Neural progenitor cell (in vitro differentiated cells): Measurements from ENCODE around the gene HES2. TPM values are rescaled to one million over a fixed set of nuclear protein-coding genes. Genes with fewer than 3 reads are reported as not detected.
A peak's percentile ranks its signal among the peaks of the same experiment; 100 is the strongest.
"Not testable (repeated sequence)": the region's sequence is repeated elsewhere in the genome, so short reads cannot be mapped to it uniquely, and the experiment has no call there.

Experiments
- DNase-seq: peaks from one replicate; pipeline ENCODE4 v3.0.0-alpha.2; 2016; ENCODE audit warnings: low spot score
- H2AFZ ChIP-seq: fragments of 200-600 bp; sonication (generic); replicated peaks from 2 replicates; pipeline ENCODE4 v1.6.1; 2016; ENCODE audit warnings: antibody characterized with exemption
- H3F3A ChIP-seq: fragments of 200-600 bp; sonication (generic); 2 replicates; pipeline ENCODE4 v1.6.1; 2016; ENCODE audit warnings: antibody characterized with exemption, low read depth
- H3K27ac ChIP-seq: fragments of 200-600 bp; sonication (generic); 2 replicates; pipeline ENCODE4 v1.5.1; 2016; ENCODE audit warnings: mild to moderate bottlenecking
- H3K27me3 ChIP-seq: fragments of 200-600 bp; sonication (generic); 2 replicates; pipeline ENCODE4 v1.6.1; 2016; ENCODE audit warnings: mild to moderate bottlenecking, moderate library complexity
- H3K36me3 ChIP-seq: fragments of 200-600 bp; sonication (generic); 2 replicates; pipeline ENCODE4 v1.5.1; 2016
- H3K4me1 ChIP-seq: fragments of 200-600 bp; sonication (generic); 2 replicates; pipeline ENCODE4 v1.6.1; 2016; ENCODE audit warnings: mixed run types
- H3K4me2 ChIP-seq: fragments of 200-600 bp; sonication (generic); 2 replicates; pipeline ENCODE4 v1.6.1; 2016
- H3K4me3 ChIP-seq: fragments of 200-600 bp; sonication (generic); 2 replicates; pipeline ENCODE4 v1.5.1; 2016
- H3K79me2 ChIP-seq: fragments of 200-600 bp; sonication (generic); 2 replicates; pipeline ENCODE4 v1.6.1; 2016; ENCODE audit warnings: low read depth
- H3K9ac ChIP-seq: fragments of 200-600 bp; sonication (generic); 2 replicates; pipeline ENCODE4 v1.6.1; 2016
- H3K9me3 ChIP-seq: fragments of 200-600 bp; sonication (generic); 2 replicates; pipeline ENCODE4 v1.5.1; 2016; ENCODE audit warnings: low read depth
- H4K20me1 ChIP-seq: fragments of 200-600 bp; sonication (generic); 2 replicates; pipeline ENCODE4 v1.6.1; 2016; ENCODE audit warnings: low read depth
- H3K27ac Mint-ChIP-seq: 3 replicates; pipeline ENCODE4 v1.8.0; 2021; ENCODE audit warnings: mixed read lengths
- H3K27me3 Mint-ChIP-seq: 2 replicates; pipeline ENCODE4 v1.8.0; 2022; ENCODE audit warnings: low read depth, mild to moderate bottlenecking, inconsistent platforms, moderate library complexity, mixed read lengths; ENCODE audit not compliant: insufficient read depth
- H3K36me3 Mint-ChIP-seq: 3 replicates; pipeline ENCODE4 v1.8.0; 2021; ENCODE audit warnings: mixed read lengths
- H3K4me1 Mint-ChIP-seq: 3 replicates; pipeline ENCODE4 v1.8.0; 2021; ENCODE audit warnings: mixed read lengths
- H3K4me3 Mint-ChIP-seq: 3 replicates; pipeline ENCODE4 v1.8.0; 2021; ENCODE audit warnings: mild to moderate bottlenecking, moderate library complexity, mixed read lengths
- H3K9me3 Mint-ChIP-seq: 3 replicates; pipeline ENCODE4 v1.8.0; 2020; ENCODE audit warnings: mixed read lengths
- EZH2 ChIP-seq: fragments of 200-600 bp; sonication (generic); IDR thresholded peaks from 2 replicates; pipeline ENCODE4 v1.6.1; 2017; ENCODE audit warnings: antibody characterized with exemption, mild to moderate bottlenecking, moderate library complexity
- EZH2phosphoT487 ChIP-seq: fragments of 200-600 bp; sonication (generic); IDR thresholded peaks from 2 replicates; pipeline ENCODE4 v1.6.1; 2017; ENCODE audit warnings: antibody characterized with exemption
- total RNA-seq: library from RNA; depleted of rRNA; stranded (reverse); fragments of >200 nt; gene quantifications from 2 replicates; pipeline ENCODE4 v1.2.3, GENCODE V29; 2015; ENCODE audit warnings: low replicate concordance
- TF ChIP-seq, protein P1 (sequence below): fragments of 200-600 bp; sonication (generic); IDR thresholded peaks from 2 replicates; pipeline ENCODE4 v1.5.1; 2017; ENCODE audit warnings: antibody characterized with exemption, mild to moderate bottlenecking

The HES2 gene
- total RNA-seq, 1 donor from 2014 or later: 0.04 TPM

GRCh38 chr1:6455752-6456520, 36.2 kb upstream of the HES2 start:
- not testable (repeated sequence) for H3K27me3 Mint-ChIP-seq, H2AFZ ChIP-seq, H3K4me2 ChIP-seq, H3K79me2 ChIP-seq, H3K36me3 ChIP-seq, H3K9ac ChIP-seq, H3K9me3 ChIP-seq, H3K4me3 Mint-ChIP-seq, H3K9me3 Mint-ChIP-seq, H3K36me3 Mint-ChIP-seq, H4K20me1 ChIP-seq, H3K27ac ChIP-seq, DNase-seq, H3K4me3 ChIP-seq, H3K27ac Mint-ChIP-seq, H3F3A ChIP-seq
- peaks cover 15% of the 10 kb centered on the region for H3K4me1 Mint-ChIP-seq
- TF ChIP-seq, protein P1, sequence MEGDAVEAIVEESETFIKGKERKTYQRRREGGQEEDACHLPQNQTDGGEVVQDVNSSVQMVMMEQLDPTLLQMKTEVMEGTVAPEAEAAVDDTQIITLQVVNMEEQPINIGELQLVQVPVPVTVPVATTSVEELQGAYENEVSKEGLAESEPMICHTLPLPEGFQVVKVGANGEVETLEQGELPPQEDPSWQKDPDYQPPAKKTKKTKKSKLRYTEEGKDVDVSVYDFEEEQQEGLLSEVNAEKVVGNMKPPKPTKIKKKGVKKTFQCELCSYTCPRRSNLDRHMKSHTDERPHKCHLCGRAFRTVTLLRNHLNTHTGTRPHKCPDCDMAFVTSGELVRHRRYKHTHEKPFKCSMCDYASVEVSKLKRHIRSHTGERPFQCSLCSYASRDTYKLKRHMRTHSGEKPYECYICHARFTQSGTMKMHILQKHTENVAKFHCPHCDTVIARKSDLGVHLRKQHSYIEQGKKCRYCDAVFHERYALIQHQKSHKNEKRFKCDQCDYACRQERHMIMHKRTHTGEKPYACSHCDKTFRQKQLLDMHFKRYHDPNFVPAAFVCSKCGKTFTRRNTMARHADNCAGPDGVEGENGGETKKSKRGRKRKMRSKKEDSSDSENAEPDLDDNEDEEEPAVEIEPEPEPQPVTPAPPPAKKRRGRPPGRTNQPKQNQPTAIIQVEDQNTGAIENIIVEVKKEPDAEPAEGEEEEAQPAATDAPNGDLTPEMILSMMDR: peak; percentile 23
- Histone ChIP-seq H3K27me3 (peaks cover 16% of the 10 kb centered on the region), H3K4me1 (peaks cover 13% of the 10 kb centered on the region)

- H3K9ac ChIP-seq: no peak overlapping the region
- H3K27me3 ChIP-seq: peaks cover 16% of the 10 kb centered on the region
- no peak overlapping the region for H3K27ac ChIP-seq
- H3K4me1 ChIP-seq: peaks cover 9% of the 10 kb centered on the region
- Mint-ChIP-seq H3K27ac (no peak overlapping the region), H3K9me3 (no peaks in the 10 kb centered on the region), H3K4me1 (peaks cover 19% of the 10 kb centered on the region), H3K4me3 (no peak overlapping the region), H3K36me3 (no peaks in the 10 kb centered on the region), H3K27me3 (peaks cover 3% of the 10 kb centered on the region)
- DNase-seq: peak; percentile 48
- H3K79me2 ChIP-seq: no peaks in the 10 kb centered on the region
- H3K36me3 ChIP-seq: no peaks in the 10 kb centered on the region
- no peak overlapping the region for H3K4me2 ChIP-seq
- peaks cover 7% of the 10 kb centered on the region for H3F3A ChIP-seq
- H3K9me3 ChIP-seq: no peaks in the 10 kb centered on the region
- no peaks in the 10 kb centered on the region for H4K20me1 ChIP-seq
- H3K4me3 ChIP-seq: no peak overlapping the region
- TF ChIP-seq EZH2 (no peak), EZH2phosphoT487 (no peak)
- TF ChIP-seq, protein P1: no peak
- H2AFZ ChIP-seq: no peak overlapping the region
These were observed 35.4 kb upstream of the HES2 start for GRCh38 chr1:6454856-6455751.

DNA sequence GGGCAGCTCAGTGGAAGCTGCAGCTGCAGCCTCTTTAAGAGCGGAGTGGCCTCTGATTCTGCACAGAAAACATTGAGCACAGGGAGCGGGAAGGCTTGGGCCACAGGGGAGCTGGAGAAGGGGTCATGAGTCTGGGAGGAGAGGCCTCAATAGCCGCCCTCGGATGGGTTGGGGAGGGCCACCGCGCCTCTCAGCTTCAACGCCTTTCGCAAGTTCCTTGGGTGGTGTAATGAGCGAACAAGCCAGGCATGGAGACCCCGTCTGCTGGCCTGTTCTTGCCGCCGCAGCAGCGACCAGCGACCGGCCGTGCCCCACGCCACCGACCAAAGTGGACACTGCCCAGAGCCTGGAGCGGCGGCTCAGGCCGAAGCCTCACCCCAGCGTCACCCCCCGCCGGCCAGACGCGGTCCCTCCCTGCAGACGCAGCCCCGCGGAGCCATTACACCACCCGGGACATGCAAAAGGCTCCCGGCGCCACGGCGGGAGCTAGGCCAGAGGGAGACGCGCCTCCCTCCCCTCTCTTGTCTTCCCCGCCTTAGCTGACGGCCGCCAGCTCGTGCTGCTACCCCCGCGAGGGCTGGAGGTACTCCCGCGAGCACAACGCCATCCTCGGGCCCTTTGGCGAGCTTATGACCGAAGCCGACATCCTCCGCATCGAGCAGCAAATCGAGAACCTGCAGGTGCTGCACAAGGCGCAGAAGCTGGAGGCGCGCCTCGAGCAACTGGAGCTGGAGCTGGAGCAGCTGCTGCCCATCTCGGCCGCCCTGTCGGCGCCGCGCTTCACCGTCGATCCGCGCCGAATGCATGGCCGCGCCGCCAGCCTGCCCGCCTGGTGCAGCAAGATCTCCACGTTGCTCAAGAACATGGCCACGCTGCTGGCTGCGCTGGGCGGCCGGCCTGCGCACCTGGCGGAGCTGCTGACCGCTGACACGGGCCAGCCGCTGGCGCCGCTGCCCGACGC, 34.5 kb upstream of the HES2 start:
- H3K36me3 Mint-ChIP-seq, H3K9me3 ChIP-seq, H2AFZ ChIP-seq, H3K36me3 ChIP-seq, H3K27ac ChIP-seq, H3K4me3 ChIP-seq, H3K9ac ChIP-seq, H3K4me2 ChIP-seq, H3K9me3 Mint-ChIP-seq, DNase-seq, H3K79me2 ChIP-seq, H3F3A ChIP-seq, H4K20me1 ChIP-seq, H3K4me3 Mint-ChIP-seq: not testable (repeated sequence)
- H3K4me1 Mint-ChIP-seq: peaks cover 21% of the 10 kb centered on the region
- peaks cover 25% of the 10 kb centered on the region for H3K27me3 ChIP-seq
- H3K27me3 Mint-ChIP-seq: peaks cover 12% of the 10 kb centered on the region
- H3K4me1 ChIP-seq: peaks cover 12% of the 10 kb centered on the region
- TF ChIP-seq EZH2phosphoT487: peak; percentile 33
- H3K27ac Mint-ChIP-seq: peak overlapping the region; percentile 82
